HL-60/S4 treated with phorbol 12-myristate 13-acetate at 8.2 ng/mL for 4 days and 3 days (cell line): ENCODE results near the gene ZNF66.
"Not testable (repeated sequence)": the region's sequence is repeated elsewhere in the genome, so short reads cannot be mapped to it uniquely, and the experiment has no call there.

Experiments
- in situ Hi-C: fragments of 300-500 bp; cut with MboI; formaldehyde crosslinking; loops from 2 replicates; pipeline ENCODE4 v1.15.0; 2022; ENCODE audit warnings: low sequenced_read_pairs

Gene ZNF66

GRCh38 chr19:20776083-20777076, at the start of gene ZNF66:
TSS of gene ZNF66 (plus strand) at chr19:20776304. CDS start at chr19:20776448, 144 bp downstream.
- in situ Hi-C loops = no loop called here

- in situ Hi-C loops = not testable (repeated sequence)
Measured at GRCh38 chr19:20750169-20750568, 25.9 kb upstream of the ZNF66 start.

- in situ Hi-C loops = not testable (repeated sequence)
Measured at GRCh38 chr19:20752291-20752690, 23.8 kb upstream of the ZNF66 start.

GRCh38 chr19:20769225-20769736, 6.8 kb upstream of the ZNF66 start:
- in situ Hi-C loops = not testable (repeated sequence)

- in situ Hi-C loops = no loop called here
Measured at GRCh38 chr19:20787786-20788185, 11.7 kb downstream of the ZNF66 start.

GRCh38 chr19:20791806-20792205, 15.7 kb downstream of the ZNF66 start:
- in situ Hi-C loops = no loop called here

GRCh38 chr19:20806311-20807262, 30.5 kb downstream of the ZNF66 start:
- in situ Hi-C loops = not testable (repeated sequence)

- in situ Hi-C loops = no loop called here
Measured at GRCh38 chr19:20840371-20840770, 64.3 kb downstream of the ZNF66 start.
